OCI-LY7 (cell line): Measurements from ENCODE around the gene DUOXA1. TPM values are rescaled to one million over a fixed set of nuclear protein-coding genes. Genes with fewer than 3 reads are reported as not detected.

Source experiments
- BruUV-seq: library from RNA; stranded (reverse); fragments of 400-500 nt; replicated peaks from 2 replicates; lab custom pipeline; 2021; lab: Mats Ljungman, UMichigan
- CTCF ChIA-PET: fragments of 300-600 bp; sonication (Branson Sonifier 250); formaldehyde crosslinking; loops from one replicate; lab custom pipeline; 2022; ENCODE audit warnings: antibody characterized with exemption; ENCODE audit not compliant: unreplicated experiment; lab: Charles Lee
- POLR2A ChIA-PET: fragments of 300-600 bp; sonication (Branson Sonifier 250); formaldehyde crosslinking; loops from one replicate; lab custom pipeline; 2022; ENCODE audit warnings: antibody characterized with exemption; lab: Charles Lee
- DNase-seq: peaks from one replicate; pipeline ENCODE4 v3.0.0-alpha.2; 2015; ENCODE audit warnings: low spot score
- H2AFZ ChIP-seq: fragments of 200-600 bp; sonication (generic), shearing (Covaris generic); 2 replicates; pipeline ENCODE4 v1.6.1; 2014; ENCODE audit warnings: mild to moderate bottlenecking, antibody characterized with exemption, low read length, moderate library complexity
- H3K27ac ChIP-seq: fragments of 200-600 bp; sonication (generic); 2 replicates; pipeline ENCODE4 v1.5.1; 2014; ENCODE audit warnings: mixed run types, low read depth, mild to moderate bottlenecking, moderate library complexity, low read length, inconsistent platforms; ENCODE audit not compliant: poor library complexity, severe bottlenecking
- H3K36me3 ChIP-seq: fragments of 200-600 bp; sonication (generic); 2 replicates; pipeline ENCODE4 v1.6.1; 2014; ENCODE audit warnings: mild to moderate bottlenecking, antibody characterized with exemption, low read length, moderate library complexity, mixed read lengths; ENCODE audit not compliant: insufficient read depth
- H3K4me1 ChIP-seq: fragments of 200-600 bp; sonication (generic); 2 replicates; pipeline ENCODE4 v1.5.1; 2014; ENCODE audit warnings: mild to moderate bottlenecking, low read length; ENCODE audit not compliant: insufficient read depth, poor library complexity, severe bottlenecking
- H3K4me2 ChIP-seq: fragments of 200-600 bp; sonication (generic); 2 replicates; pipeline ENCODE4 v1.6.1; 2014; ENCODE audit warnings: mild to moderate bottlenecking, low read length
- H3K4me3 ChIP-seq: fragments of 200-600 bp; sonication (generic); 2 replicates; pipeline ENCODE4 v1.5.1; 2014; ENCODE audit warnings: mild to moderate bottlenecking, low read depth, low read length; ENCODE audit not compliant: poor library complexity, severe bottlenecking
- H3K79me2 ChIP-seq: fragments of 200-600 bp; sonication (generic); 2 replicates; pipeline ENCODE4 v1.6.1; 2016; ENCODE audit warnings: low read depth, mild to moderate bottlenecking, low read length, moderate library complexity, mixed read lengths; ENCODE audit not compliant: insufficient read depth
- H3K9me2 ChIP-seq: fragments of 200-600 bp; sonication (generic); 2 replicates; pipeline ENCODE4 v1.6.1; 2016; ENCODE audit warnings: mild to moderate bottlenecking, low read length, mixed read lengths; ENCODE audit not compliant: insufficient read depth
- H3K9me3 ChIP-seq: fragments of 200-600 bp; sonication (generic); 2 replicates; pipeline ENCODE4 v1.6.1; 2014; ENCODE audit warnings: mild to moderate bottlenecking, mixed run types, low read length, mixed read lengths
- H4K20me1 ChIP-seq: fragments of 200-600 bp; sonication (generic); 2 replicates; pipeline ENCODE4 v1.6.1; 2014; ENCODE audit warnings: mild to moderate bottlenecking, antibody characterized with exemption, low read length, moderate library complexity, mixed read lengths; ENCODE audit not compliant: insufficient read depth
- EZH2phosphoT487 ChIP-seq: fragments of 200-600 bp; sonication (generic); IDR thresholded peaks from 2 replicates; pipeline ENCODE4 v1.6.1; 2018; ENCODE audit warnings: low read depth, borderline replicate concordance, mild to moderate bottlenecking, mixed run types, antibody characterized with exemption, low read length, moderate library complexity, mixed read lengths
- intact Hi-C: fragments of 100-400 bp; cut with micrococcal nuclease; formaldehyde crosslinking; loops from one replicate; pipeline ENCODE4 v1.10.0; 2022; ENCODE audit not compliant: unreplicated experiment
- total RNA-seq, 2 experiments: library from RNA; depleted of rRNA in 1 of 2; stranded (reverse); fragments of >200 nt in 1 of 2; shearing (Covaris generic) in 1 of 2; gene quantifications; 2 replicates each; pipeline ENCODE4 v1.2.3, GENCODE V29; 2014 to 2022
- TF ChIP-seq, protein P1 (sequence below): fragments of 200-600 bp; sonication (generic); conservative IDR thresholded peaks from 2 replicates; pipeline ENCODE4 v1.5.1; 2014; ENCODE audit warnings: mild to moderate bottlenecking, antibody characterized with exemption, low read length, moderate library complexity, mixed read lengths

Gene DUOXA1
- total RNA-seq, 2 experiments from 2014 or later, result not detected

DNA sequence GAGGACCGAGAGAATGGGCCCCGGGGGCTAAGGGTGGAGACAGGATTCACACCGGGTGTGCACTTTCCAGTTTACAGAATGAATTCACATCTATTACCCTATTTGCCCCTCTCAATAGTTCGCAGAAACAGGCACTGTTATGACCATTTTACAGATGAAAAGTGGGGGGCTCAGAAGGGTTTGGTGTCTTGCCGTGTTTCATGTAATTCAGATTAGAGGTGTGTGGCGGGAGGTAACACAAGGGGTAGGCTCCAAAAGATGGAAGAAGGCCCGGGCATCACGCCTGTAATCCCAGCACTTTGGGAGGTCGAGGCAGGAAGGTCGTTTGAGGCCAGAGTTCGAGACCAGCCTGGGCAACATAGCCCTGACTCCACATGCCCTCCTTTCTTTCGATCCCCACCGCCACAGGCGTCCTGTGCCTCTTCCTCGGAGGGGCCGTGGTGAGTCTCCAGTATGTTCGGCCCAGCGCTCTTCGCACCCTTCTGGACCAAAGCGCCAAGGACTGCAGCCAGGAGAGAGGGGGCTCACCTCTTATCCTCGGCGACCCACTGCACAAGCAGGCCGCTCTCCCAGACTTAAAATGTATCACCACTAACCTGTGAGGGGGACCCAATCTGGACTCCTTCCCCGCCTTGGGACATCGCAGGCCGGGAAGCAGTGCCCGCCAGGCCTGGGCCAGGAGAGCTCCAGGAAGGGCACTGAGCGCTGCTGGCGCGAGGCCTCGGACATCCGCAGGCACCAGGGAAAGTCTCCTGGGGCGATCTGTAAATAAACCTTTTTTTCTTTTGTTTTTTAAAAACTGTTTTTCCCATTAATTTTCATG is 12.2 kb downstream of the DUOXA1 start:
- no peak for DNase-seq
- ChIA-PET POLR2A (interaction anchor here (1.0 kb wide), 1 partner anchor 265 kb away, joined by 3 read pairs; no protein-coding TSS in a partner anchor), CTCF (interaction anchor here (1.0 kb wide), 1 partner anchor 94 kb away, joined by 3 read pairs; the partner anchor contains the start of gene SORD)
- H2AFZ ChIP-seq, result no peak overlapping the region
- no TSS peak for BruUV-seq
- no peaks in the 10 kb centered on the region for H3K9me2 ChIP-seq
- H3K36me3 ChIP-seq, result no peaks in the 10 kb centered on the region
- no peak overlapping the region for H3K4me2 ChIP-seq
- no peak for TF ChIP-seq EZH2phosphoT487
- TF ChIP-seq, protein P1, sequence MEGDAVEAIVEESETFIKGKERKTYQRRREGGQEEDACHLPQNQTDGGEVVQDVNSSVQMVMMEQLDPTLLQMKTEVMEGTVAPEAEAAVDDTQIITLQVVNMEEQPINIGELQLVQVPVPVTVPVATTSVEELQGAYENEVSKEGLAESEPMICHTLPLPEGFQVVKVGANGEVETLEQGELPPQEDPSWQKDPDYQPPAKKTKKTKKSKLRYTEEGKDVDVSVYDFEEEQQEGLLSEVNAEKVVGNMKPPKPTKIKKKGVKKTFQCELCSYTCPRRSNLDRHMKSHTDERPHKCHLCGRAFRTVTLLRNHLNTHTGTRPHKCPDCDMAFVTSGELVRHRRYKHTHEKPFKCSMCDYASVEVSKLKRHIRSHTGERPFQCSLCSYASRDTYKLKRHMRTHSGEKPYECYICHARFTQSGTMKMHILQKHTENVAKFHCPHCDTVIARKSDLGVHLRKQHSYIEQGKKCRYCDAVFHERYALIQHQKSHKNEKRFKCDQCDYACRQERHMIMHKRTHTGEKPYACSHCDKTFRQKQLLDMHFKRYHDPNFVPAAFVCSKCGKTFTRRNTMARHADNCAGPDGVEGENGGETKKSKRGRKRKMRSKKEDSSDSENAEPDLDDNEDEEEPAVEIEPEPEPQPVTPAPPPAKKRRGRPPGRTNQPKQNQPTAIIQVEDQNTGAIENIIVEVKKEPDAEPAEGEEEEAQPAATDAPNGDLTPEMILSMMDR, result no peak
- no peaks in the 10 kb centered on the region for H4K20me1 ChIP-seq
- no peaks in the 10 kb centered on the region for H3K9me3 ChIP-seq
- intact Hi-C loops, result no loop called here
- no peak overlapping the region for H3K27ac ChIP-seq
- H3K79me2 ChIP-seq, result no peaks in the 10 kb centered on the region
- no peaks in the 10 kb centered on the region for H3K4me1 ChIP-seq
- no peak overlapping the region for H3K4me3 ChIP-seq

DNA sequence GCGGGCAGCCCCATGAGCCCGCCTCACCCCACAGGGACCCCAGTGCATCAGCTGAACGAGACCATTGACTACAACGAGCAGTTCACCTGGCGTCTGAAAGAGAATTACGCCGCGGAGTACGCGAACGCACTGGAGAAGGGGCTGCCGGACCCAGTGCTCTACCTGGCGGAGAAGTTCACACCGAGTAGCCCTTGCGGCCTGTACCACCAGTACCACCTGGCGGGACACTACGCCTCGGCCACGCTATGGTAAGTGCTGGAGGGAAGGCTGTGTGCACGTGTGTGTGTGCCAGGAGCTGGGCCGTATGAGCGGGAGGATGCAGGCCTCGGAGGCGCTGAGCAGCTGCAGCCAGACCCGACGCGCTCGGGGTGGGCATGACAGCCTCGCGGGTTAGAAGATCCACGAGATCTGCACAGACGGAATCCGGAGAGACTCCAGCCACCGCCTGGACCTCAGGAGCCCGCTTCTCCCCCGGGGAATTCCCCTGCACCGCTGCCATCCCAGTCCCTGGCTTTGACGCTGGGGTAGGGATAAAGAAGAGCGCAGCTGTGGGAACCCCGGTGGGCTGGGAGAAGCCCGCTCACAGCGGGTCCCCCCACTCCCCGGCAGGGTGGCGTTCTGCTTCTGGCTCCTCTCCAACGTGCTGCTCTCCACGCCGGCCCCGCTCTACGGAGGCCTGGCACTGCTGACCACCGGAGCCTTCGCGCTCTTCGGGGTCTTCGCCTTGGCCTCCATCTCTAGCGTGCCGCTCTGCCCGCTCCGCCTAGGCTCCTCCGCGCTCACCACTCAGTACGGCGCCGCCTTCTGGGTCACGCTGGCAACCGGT is 13.0 kb downstream of the DUOXA1 start:
- no peak for DNase-seq
- Histone ChIP-seq H3K4me3 (no peak overlapping the region), H3K27ac (no peak overlapping the region), H3K4me2 (no peak overlapping the region), H3K36me3 (no peaks in the 10 kb centered on the region), H4K20me1 (no peaks in the 10 kb centered on the region), H2AFZ (no peak overlapping the region), H3K9me2 (no peaks in the 10 kb centered on the region), H3K9me3 (no peaks in the 10 kb centered on the region), H3K4me1 (no peaks in the 10 kb centered on the region), H3K79me2 (no peaks in the 10 kb centered on the region)
- ChIA-PET POLR2A (interaction anchor here (0.7 kb wide), 1 partner anchor 156 kb away, joined by 4 read pairs; no protein-coding TSS in a partner anchor), CTCF (no interaction called here)
- intact Hi-C loops, result no loop called here
- TF ChIP-seq EZH2phosphoT487, result no peak
- TF ChIP-seq, protein P1, result no peak
- no TSS peak for BruUV-seq
